AG04449 (cell line): ENCODE results near the gene LPP.

Experiments used
- CTCF ChIA-PET: fragments of 350-600 bp; formaldehyde crosslinking; extraction: SDS; loops from one replicate; lab custom pipeline; 2021; ENCODE audit warnings: antibody characterized with exemption; lab: Yijun Ruan, JAX
- POLR2A ChIA-PET: fragments of 400-600, 350-600 bp; formaldehyde crosslinking; extraction: SDS; loops from one replicate; lab custom pipeline; 2020; ENCODE audit warnings: antibody characterized with exemption, inconsistent platforms; lab: Yijun Ruan, JAX
- DNase-seq: peaks from one replicate; pipeline ENCODE4 v3.0.0-alpha.2; 2010; ENCODE audit warnings: low read depth, low spot score
- H3K4me3 ChIP-seq: 2 replicates; pipeline ENCODE4 v1.5.1; 2011; ENCODE audit warnings: low read depth, mild to moderate bottlenecking, control low read depth, low read length
- TF ChIP-seq, protein P1 (sequence below): IDR thresholded peaks from one replicate; pipeline ENCODE4 v1.5.1; 2011; ENCODE audit warnings: mild to moderate bottlenecking, moderate library complexity, low read length, control low read depth, inconsistent platforms; ENCODE audit not compliant: insufficient read depth; ENCODE audit errors: missing control alignments

LPP gene

GRCh38 chr3:188455748-188456147 lies 301.8 kb downstream of the LPP start:
- ChIA-PET CTCF (interaction anchor here (1.2 to 1.4 kb wide), 2 partner anchors 9 to 10 kb away, joined by 3 to 4 read pairs; no protein-coding TSS in a partner anchor), POLR2A (no interaction called here)
- H3K4me3 ChIP-seq, result no peak overlapping the region
- DNase-seq, result no peak
- TF ChIP-seq, protein P1, sequence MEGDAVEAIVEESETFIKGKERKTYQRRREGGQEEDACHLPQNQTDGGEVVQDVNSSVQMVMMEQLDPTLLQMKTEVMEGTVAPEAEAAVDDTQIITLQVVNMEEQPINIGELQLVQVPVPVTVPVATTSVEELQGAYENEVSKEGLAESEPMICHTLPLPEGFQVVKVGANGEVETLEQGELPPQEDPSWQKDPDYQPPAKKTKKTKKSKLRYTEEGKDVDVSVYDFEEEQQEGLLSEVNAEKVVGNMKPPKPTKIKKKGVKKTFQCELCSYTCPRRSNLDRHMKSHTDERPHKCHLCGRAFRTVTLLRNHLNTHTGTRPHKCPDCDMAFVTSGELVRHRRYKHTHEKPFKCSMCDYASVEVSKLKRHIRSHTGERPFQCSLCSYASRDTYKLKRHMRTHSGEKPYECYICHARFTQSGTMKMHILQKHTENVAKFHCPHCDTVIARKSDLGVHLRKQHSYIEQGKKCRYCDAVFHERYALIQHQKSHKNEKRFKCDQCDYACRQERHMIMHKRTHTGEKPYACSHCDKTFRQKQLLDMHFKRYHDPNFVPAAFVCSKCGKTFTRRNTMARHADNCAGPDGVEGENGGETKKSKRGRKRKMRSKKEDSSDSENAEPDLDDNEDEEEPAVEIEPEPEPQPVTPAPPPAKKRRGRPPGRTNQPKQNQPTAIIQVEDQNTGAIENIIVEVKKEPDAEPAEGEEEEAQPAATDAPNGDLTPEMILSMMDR, result no peak

DNA sequence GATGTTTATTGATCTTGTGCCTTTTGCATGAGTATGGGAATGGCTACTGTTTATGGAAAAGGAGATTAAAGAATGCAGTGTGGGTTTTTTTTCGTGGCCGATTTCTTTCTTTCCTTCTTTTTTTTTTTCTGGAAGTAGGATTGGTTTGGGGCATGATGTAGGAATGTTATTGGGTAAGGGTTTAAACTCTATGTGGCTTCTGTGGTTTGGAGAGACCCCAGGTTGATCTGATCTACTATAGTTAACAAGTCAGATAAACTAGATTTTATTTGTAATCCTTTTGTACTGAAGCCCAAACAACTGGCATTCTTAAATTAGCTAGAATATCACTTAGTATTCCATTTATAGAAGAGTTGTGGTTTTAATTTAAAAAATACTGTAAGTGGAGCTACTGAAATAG lies 304.8 kb downstream of the LPP start:
- POLR2A ChIA-PET, result interaction anchor here (0.6 kb wide), 1 partner anchor 15 kb away, joined by 3 read pairs; no protein-coding TSS in a partner anchor
- H3K4me3 ChIP-seq, result no peak overlapping the region
- TF ChIP-seq, protein P1, result no peak
- CTCF ChIA-PET, result interaction anchor here (1.8 kb wide), 1 partner anchor 12 kb away, joined by 4 read pairs; no protein-coding TSS in a partner anchor
- DNase-seq, result no peak

DNA sequence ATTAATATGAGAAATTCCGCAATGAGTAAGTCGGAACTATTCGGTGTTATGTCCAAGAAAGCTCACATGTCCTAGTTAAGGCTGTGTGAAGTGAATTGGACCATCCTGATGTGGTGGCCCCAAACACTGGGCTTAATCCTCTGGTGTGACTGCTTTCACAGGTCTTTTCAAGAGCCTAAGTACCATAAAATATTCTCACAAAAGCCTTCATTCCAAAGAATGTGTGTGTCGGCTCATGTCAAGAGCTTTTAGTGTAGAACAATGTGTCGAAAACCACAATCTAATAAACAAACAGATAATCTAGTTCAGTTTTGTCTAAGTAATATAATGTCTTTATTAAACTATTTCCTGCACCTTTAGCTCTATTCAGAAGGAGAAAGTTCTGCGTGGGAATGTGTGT lies 311.4 kb downstream of the LPP start:
- POLR2A ChIA-PET, result interaction anchor here (0.9 kb wide), 1 partner anchor 17 kb away, joined by 3 read pairs; no protein-coding TSS in a partner anchor
- CTCF ChIA-PET, result interaction anchor here (1.1 to 2.2 kb wide), 2 partner anchors 9 to 489 kb away, joined by 4 to 7 read pairs; no protein-coding TSS in a partner anchor

DNA sequence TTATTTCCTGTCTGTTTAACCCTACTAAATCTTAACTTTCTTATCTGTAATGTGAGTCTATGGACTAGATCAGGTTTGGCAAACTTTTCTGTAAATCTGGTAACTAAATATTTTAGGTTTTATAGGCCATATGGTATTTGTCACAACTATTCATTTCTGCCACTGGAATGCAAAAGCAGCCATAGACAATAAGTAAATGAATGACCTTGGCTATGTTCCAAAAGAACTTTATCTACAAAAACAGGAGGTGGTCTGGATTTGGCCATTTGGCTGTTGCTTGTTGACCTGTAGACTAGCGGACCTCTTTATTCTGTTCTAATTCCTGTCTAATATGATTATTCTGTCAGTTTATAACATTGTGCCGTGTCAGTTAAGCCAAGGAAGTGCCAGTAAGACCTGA lies 314.2 kb downstream of the LPP start:
- H3K4me3 ChIP-seq, result no peak overlapping the region
- CTCF ChIA-PET, result no interaction called here
- POLR2A ChIA-PET, result no interaction called here
- DNase-seq, result no peak
- TF ChIP-seq, protein P1, result no peak

More for the DNA sequence above, 311.4 kb downstream of the LPP start:
- no peak for DNase-seq
- no peak overlapping the region for H3K4me3 ChIP-seq
- TF ChIP-seq, protein P1, result no peak

- H3K4me3 ChIP-seq, result no peak overlapping the region
- no peak for DNase-seq
- ChIA-PET CTCF (no interaction called here), POLR2A (no interaction called here)
- TF ChIP-seq, protein P1, result no peak
Measured at GRCh38 chr3:188468662-188469061, 314.7 kb downstream of the LPP start.

DNA sequence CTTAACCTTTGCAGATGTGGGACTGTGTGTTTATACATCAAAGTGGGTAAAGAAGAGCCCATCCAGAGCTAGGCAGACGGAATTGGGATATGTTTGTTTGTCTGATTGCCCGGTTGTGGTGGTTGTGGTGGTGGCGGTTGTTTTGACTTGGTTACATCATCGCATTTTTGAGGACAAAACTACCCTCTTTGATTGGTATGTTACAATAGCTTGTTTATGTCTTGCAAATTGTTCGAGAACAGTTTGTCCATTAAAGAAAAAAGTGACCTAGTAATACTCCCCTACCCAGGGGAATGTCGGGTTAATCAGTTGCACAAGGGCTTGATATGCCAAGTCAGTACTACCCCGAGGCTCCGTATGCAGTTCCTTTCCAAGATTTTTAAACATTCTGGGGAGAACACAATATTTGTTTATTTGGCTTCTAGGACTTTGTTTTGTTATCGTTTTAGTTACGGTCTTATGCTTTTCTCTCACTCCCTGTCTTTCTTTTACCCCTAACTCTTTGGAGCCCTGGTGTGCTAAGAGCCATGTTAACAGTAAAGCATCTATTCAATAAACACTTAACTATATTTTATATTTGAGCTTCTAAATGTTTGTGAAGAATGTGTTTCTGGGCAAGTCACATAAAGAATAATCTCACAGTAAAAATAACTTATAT lies 315.4 kb downstream of the LPP start:
- TF ChIP-seq, protein P1, result no peak
- ChIA-PET CTCF (no interaction called here), POLR2A (no interaction called here)
- DNase-seq, result no peak
- H3K4me3 ChIP-seq, result no peak overlapping the region
